ENCODE measurements around the gene SLX9.

DNA sequence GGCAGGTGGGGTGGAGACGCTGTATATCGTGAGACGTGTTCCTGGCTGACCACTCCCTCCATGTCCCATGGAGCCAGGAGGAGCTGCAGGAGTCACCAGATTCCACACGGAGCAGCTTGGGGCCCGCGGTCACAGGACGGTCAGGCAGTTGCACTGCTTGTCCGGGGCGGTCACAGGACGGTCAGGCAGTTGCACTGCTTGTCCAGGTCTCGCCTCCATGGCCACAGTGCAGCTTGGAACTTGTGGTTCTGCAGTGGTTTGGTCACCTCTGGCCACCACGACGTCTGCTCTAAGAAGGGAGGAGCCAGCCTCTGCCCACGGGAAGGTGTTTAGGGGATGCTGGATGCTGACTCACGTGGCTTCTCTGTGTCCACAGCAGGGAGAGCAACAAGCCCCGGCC, 33.0 kb downstream of the SLX9 start:
- no peak for TF ChIP-seq CTCF (IDR thresholded peaks at IDR 0.05; ENCODE audit: low read length)
- TF ChIP-seq EZH2 (IDR thresholded peaks at IDR 0.05; ENCODE audit: borderline replicate concordance, low read length), result no peak
